ENCODE measurements around the gene F5. TPM values are rescaled to one million over a fixed set of nuclear protein-coding genes. Genes with fewer than 3 reads are reported as not detected.

Gene F5
- total and polyA plus RNA-seq, 9 of the 15 experiments (the other 6 are each of a cell fraction or from before 2014, with no cell fraction given): 0.03 to 0.13 TPM; not detected in 7

DNA sequence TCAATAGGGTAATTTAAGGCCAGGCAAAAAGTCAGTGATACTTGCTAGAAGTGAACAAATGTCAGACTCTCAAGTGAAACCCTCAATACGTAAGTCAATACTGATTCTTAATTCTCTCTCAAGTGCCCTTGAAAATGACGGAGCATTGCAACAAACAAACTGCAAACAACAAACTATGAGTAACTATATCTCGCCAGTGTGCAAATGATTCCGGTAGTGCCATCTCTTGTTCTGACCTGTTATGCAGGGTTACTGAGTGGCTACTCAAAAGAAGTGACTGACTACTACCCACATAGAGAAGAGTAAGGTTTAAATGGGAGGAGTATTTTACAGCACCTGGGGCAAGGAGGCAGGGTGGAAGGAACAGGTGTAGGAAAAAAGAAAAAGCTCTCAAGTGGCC lies 102.2 kb downstream of the F5 start:
- DNase-seq (ENCODE audit: extremely low read depth in 1 of 4, low spot score in 3 of 4) (peak in 2 of 4 experiments; percentile 17 to 29), ATAC-seq (peak; percentile 2), FAIRE-seq (peak; percentile 55)
- Histone ChIP-seq H3K36me3 (ENCODE audit: control insufficient read depth, insufficient read depth, low read length) (peaks cover 10% of the 10 kb centered on the region; the same call in 2 of the 3 replicates), H3K9me3 (replicated peaks; ENCODE audit: control insufficient read depth, insufficient read depth, low read depth, low read length) (no peaks in the 10 kb centered on the region), H2AFZ (ENCODE audit: low read depth, low read length) (peak overlapping the region; percentile 24; the same call in 1 of the 2 replicates), H3K27ac (ENCODE audit: extremely low read depth, low read depth, low read length) (peak overlapping the region; percentile 89), H3K27me3 (ENCODE audit: control insufficient read depth in 2 of 2, insufficient read depth in 2 of 2, low read length in 2 of 2) (no peaks in the 10 kb centered on the region), H3K9me1 (ENCODE audit: control insufficient read depth, insufficient read depth, low read length) (no peaks in the 10 kb centered on the region), H3K4me1 (replicated peaks in 1 of 2; ENCODE audit: control insufficient read depth in 2 of 2, insufficient read depth in 2 of 2, low read length in 2 of 2) (peaks cover 18 to 31% of the 10 kb centered on the region in 2 experiments; a peak in 4 of 5 replicates), H4K20me1 (replicated peaks; ENCODE audit: control insufficient read depth, insufficient read depth, low read length) (no peaks in the 10 kb centered on the region), H3K9ac (ENCODE audit: insufficient read depth in 1 of 2, low read depth in 2 of 2, low read length in 2 of 2) (peak overlapping the region in 1 of 2 experiments; percentile 83; a peak in 2 of 4 replicates), H3K4me3 (peak overlapping the region; percentile 79), H3K79me2 (ENCODE audit: control insufficient read depth, insufficient read depth, low read length) (peaks cover 77% of the 10 kb centered on the region), H3K4me2 (ENCODE audit: insufficient read depth, low read length) (peak overlapping the region; percentile 94)
- in situ Hi-C loops (cut with MboI): no loop called here
- ChIA-PET POLR2A (interaction anchor here (0.8 to 2.2 kb wide), 2 partner anchors 12 to 15 kb away, joined by 3 to 7 read pairs; no protein-coding TSS in a partner anchor), CTCF (ENCODE audit: low intra/inter-chr PET ratio) (no interaction called here)
- no TSS peak for BruUV-seq (replicated peaks)
- WGBS (ENCODE audit: insufficient coverage, low coverage, missing lambda C conversion rate): 5% methylated on average over 4 of the region's 4 CpGs
- intact Hi-C loops (cut with micrococcal nuclease): loop anchor here (2.0 kb wide), 1 partner anchor 113 kb away; no protein-coding TSS in a partner anchor
- TF ChIP-seq ZNF274 (IDR thresholded peaks at IDR 0.05; ENCODE audit: borderline replicate concordance, low read depth, low read length) (no peak), ERF (CRISPR knock-in tag; IDR thresholded peaks at IDR 0.05) (no peak), SIN3A (IDR thresholded peaks at IDR 0.05; ENCODE audit: borderline replicate concordance in 2 of 2, control insufficient read depth in 1 of 2, low read depth in 2 of 2, low read length in 2 of 2) (0 out of 4 replicates have a peak, but pooled peaks of 1 of the 2 experiments have one; percentile 6), PHF8 (IDR thresholded peaks at IDR 0.05; ENCODE audit: borderline replicate concordance, low read length) (no peak), SRSF7 (optimal IDR thresholded peaks at IDR 0.05; ENCODE audit: low read depth, low read length) (no peak), NRF1 (conservative IDR thresholded peaks at IDR 0.05 in 1 of 2, IDR thresholded peaks at IDR 0.05 in 1 of 2) (no peak), BRD4 (IDR thresholded peaks at IDR 0.05) (no peak), FOXA1 (IDR thresholded peaks at IDR 0.05; ENCODE audit: borderline replicate concordance) (no peak), NR2C2 (CRISPR knock-in tag; IDR thresholded peaks at IDR 0.05) (no peak), NR2C2 (tag; IDR thresholded peaks at IDR 0.05) (0 out of 2 replicates have a peak, but pooled peaks have one; percentile 5), ZNF408 (CRISPR knock-in tag; IDR thresholded peaks at IDR 0.05; ENCODE audit: low read depth) (no peak), FUS (optimal IDR thresholded peaks at IDR 0.05; ENCODE audit: low read depth, low read length) (no peak), KLF10 (CRISPR knock-in tag; IDR thresholded peaks at IDR 0.05) (no peak), ZKSCAN1 (IDR thresholded peaks at IDR 0.05; ENCODE audit: low read depth, low read length) (no peak), U2AF2 (optimal IDR thresholded peaks at IDR 0.05; ENCODE audit: low read depth, low read length) (no peak), JUN (IDR thresholded peaks at IDR 0.05; ENCODE audit: borderline replicate concordance, low read depth, low read length) (no peak), JUN (CRISPR knock-in tag; IDR thresholded peaks at IDR 0.05; ENCODE audit: borderline replicate concordance) (no peak), SUPT5H (IDR thresholded peaks at IDR 0.05) (no peak), NFE2L1 (tag; IDR thresholded peaks at IDR 0.05; ENCODE audit: borderline replicate concordance, low read depth) (no peak)
- TF ChIP-seq, protein P1, sequence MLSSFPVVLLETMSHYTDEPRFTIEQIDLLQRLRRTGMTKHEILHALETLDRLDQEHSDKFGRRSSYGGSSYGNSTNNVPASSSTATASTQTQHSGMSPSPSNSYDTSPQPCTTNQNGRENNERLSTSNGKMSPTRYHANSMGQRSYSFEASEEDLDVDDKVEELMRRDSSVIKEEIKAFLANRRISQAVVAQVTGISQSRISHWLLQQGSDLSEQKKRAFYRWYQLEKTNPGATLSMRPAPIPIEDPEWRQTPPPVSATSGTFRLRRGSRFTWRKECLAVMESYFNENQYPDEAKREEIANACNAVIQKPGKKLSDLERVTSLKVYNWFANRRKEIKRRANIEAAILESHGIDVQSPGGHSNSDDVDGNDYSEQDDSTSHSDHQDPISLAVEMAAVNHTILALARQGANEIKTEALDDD (IDR thresholded peaks at IDR 0.05): peak; percentile 37; the same call in 1 of the 2 replicates
- TF ChIP-seq, protein P2, sequence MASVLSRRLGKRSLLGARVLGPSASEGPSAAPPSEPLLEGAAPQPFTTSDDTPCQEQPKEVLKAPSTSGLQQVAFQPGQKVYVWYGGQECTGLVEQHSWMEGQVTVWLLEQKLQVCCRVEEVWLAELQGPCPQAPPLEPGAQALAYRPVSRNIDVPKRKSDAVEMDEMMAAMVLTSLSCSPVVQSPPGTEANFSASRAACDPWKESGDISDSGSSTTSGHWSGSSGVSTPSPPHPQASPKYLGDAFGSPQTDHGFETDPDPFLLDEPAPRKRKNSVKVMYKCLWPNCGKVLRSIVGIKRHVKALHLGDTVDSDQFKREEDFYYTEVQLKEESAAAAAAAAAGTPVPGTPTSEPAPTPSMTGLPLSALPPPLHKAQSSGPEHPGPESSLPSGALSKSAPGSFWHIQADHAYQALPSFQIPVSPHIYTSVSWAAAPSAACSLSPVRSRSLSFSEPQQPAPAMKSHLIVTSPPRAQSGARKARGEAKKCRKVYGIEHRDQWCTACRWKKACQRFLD (CRISPR knock-in tag; IDR thresholded peaks at IDR 0.05): peak; percentile 46; the same call in 1 of the 2 replicates
